H9 (cell line): ENCODE results near the gene BHLHE41. TPM values are rescaled to one million over a fixed set of nuclear protein-coding genes. Genes with fewer than 3 reads are reported as not detected.

ENCODE experiments used
- DNase-seq: peaks from one replicate; pipeline ENCODE4 v3.0.0-alpha.2; 2017
- H2AFZ ChIP-seq: one replicate; pipeline ENCODE4 v1.6.1; 2013; ENCODE audit warnings: mild to moderate bottlenecking, low read length, control low read depth, moderate library complexity
- H2AK5ac ChIP-seq: 2 replicates; pipeline ENCODE4 v1.6.1; 2013; ENCODE audit warnings: low read length, control low read depth, mixed read lengths; ENCODE audit not compliant: insufficient read length
- H2BK120ac ChIP-seq: one replicate; pipeline ENCODE4 v1.6.1; 2013; ENCODE audit warnings: low read depth, mild to moderate bottlenecking, low read length, control low read depth, inconsistent platforms; ENCODE audit not compliant: poor library complexity, severe bottlenecking
- H2BK12ac ChIP-seq: 2 replicates; pipeline ENCODE4 v1.6.1; 2013; ENCODE audit warnings: low read length, control low read depth, mixed read lengths, low read depth; ENCODE audit not compliant: insufficient read length
- H2BK15ac ChIP-seq: 2 replicates; pipeline ENCODE4 v1.6.1; 2013; ENCODE audit warnings: low read depth, low read length, control low read depth
- H2BK20ac ChIP-seq: one replicate; pipeline ENCODE4 v1.6.1; 2013; ENCODE audit warnings: low read depth, mild to moderate bottlenecking, low read length, control low read depth, inconsistent platforms; ENCODE audit not compliant: poor library complexity, severe bottlenecking
- H2BK5ac ChIP-seq: 2 replicates; pipeline ENCODE4 v1.6.1; 2013; ENCODE audit warnings: low read length, control low read depth, mixed read lengths; ENCODE audit not compliant: insufficient read length
- H3K14ac ChIP-seq: 2 replicates; pipeline ENCODE4 v1.6.1; 2013; ENCODE audit warnings: low read length, control low read depth; ENCODE audit not compliant: insufficient read depth
- H3K18ac ChIP-seq: 2 replicates; pipeline ENCODE4 v1.6.1; 2013; ENCODE audit warnings: low read depth, mild to moderate bottlenecking, mixed read lengths, low read length, control low read depth; ENCODE audit not compliant: insufficient read length
- H3K23ac ChIP-seq: 2 replicates; pipeline ENCODE4 v1.6.1; 2013; ENCODE audit warnings: low read length, control low read depth, mixed read lengths, low read depth; ENCODE audit not compliant: insufficient read length
- H3K23me2 ChIP-seq: 2 replicates; pipeline ENCODE4 v1.6.1; 2013; ENCODE audit warnings: low read depth, mild to moderate bottlenecking, mixed read lengths, low read length, control low read depth; ENCODE audit not compliant: insufficient read length, poor library complexity, severe bottlenecking
- H3K27ac ChIP-seq: 2 replicates; pipeline ENCODE4 v1.5.1; 2013; ENCODE audit warnings: low read length, control low read depth, mixed read lengths, low read depth; ENCODE audit not compliant: insufficient read length
- H3K27me3 ChIP-seq: 2 replicates; pipeline ENCODE4 v1.6.1; 2013; ENCODE audit warnings: low read length, control low read depth, inconsistent platforms; ENCODE audit not compliant: insufficient read depth
- H3K4ac ChIP-seq: 2 replicates; pipeline ENCODE4 v1.6.1; 2013; ENCODE audit warnings: low read depth, mild to moderate bottlenecking, control low read depth, inconsistent platforms, low read length, moderate library complexity
- H3K4me1 ChIP-seq: 2 replicates; pipeline ENCODE4 v1.6.1; 2013; ENCODE audit warnings: low read length, control low read depth, inconsistent platforms; ENCODE audit not compliant: insufficient read depth
- H3K4me2 ChIP-seq: 2 replicates; pipeline ENCODE4 v1.6.1; 2013; ENCODE audit warnings: low read length, control low read depth, mixed read lengths; ENCODE audit not compliant: insufficient read length, insufficient read depth
- H3K56ac ChIP-seq: 2 replicates; pipeline ENCODE4 v1.6.1; 2013; ENCODE audit warnings: low read depth, mild to moderate bottlenecking, mixed read lengths, low read length, control low read depth; ENCODE audit not compliant: insufficient read length
- H3K79me1 ChIP-seq: 2 replicates; pipeline ENCODE4 v1.6.1; 2013; ENCODE audit warnings: low read depth, mild to moderate bottlenecking, moderate library complexity, low read length, control low read depth, inconsistent platforms; ENCODE audit not compliant: insufficient read depth, poor library complexity, severe bottlenecking
- H3K79me2 ChIP-seq: 2 replicates; pipeline ENCODE4 v1.6.1; 2013; ENCODE audit warnings: low read length, control low read depth, inconsistent platforms; ENCODE audit not compliant: insufficient read depth
- H3K9ac ChIP-seq: 2 replicates; pipeline ENCODE4 v1.6.1; 2013; ENCODE audit warnings: low read length, control low read depth, mixed read lengths; ENCODE audit not compliant: insufficient read length; ENCODE audit errors: extremely low read depth
- H3K9me3 ChIP-seq: one replicate; pipeline ENCODE4 v1.6.1; 2013; ENCODE audit warnings: low read depth, low read length, inconsistent platforms; ENCODE audit not compliant: control insufficient read depth
- H3T11ph ChIP-seq: one replicate; pipeline ENCODE4 v1.6.1; 2013; ENCODE audit warnings: mild to moderate bottlenecking, low read length, control low read depth, inconsistent platforms
- H4K20me1 ChIP-seq: one replicate; pipeline ENCODE4 v1.6.1; 2013; ENCODE audit not compliant: control insufficient read depth, insufficient read length, insufficient read depth
- H4K5ac ChIP-seq: 2 replicates; pipeline ENCODE4 v1.6.1; 2013; ENCODE audit warnings: low read depth, mild to moderate bottlenecking, mixed read lengths, low read length, control low read depth; ENCODE audit not compliant: insufficient read length
- H4K8ac ChIP-seq: replicated peaks from 2 replicates; pipeline ENCODE4 v1.6.1; 2013; ENCODE audit warnings: low read length, control low read depth, mixed read lengths, low read depth; ENCODE audit not compliant: insufficient read length
- H4K91ac ChIP-seq: 2 replicates; pipeline ENCODE4 v1.6.1; 2013; ENCODE audit warnings: low read depth, mild to moderate bottlenecking, moderate library complexity, mixed read lengths, low read length, control low read depth; ENCODE audit not compliant: insufficient read length
- H3K27ac Mint-ChIP-seq, 3 experiments: 2 replicates in 2 of 3; 3 replicates in 1 of 3; pipeline ENCODE4 v1.8.0; 2020 to 2021; ENCODE audit warnings: mixed read lengths in 3 of 3, mild to moderate bottlenecking in 1 of 3, moderate library complexity in 1 of 3
- H3K27me3 Mint-ChIP-seq: 2 replicates; pipeline ENCODE4 v1.8.0; 2021; ENCODE audit warnings: low read depth, mild to moderate bottlenecking, moderate library complexity, mixed read lengths
- H3K36me3 Mint-ChIP-seq, 3 experiments: 2 replicates in 2 of 3; 3 replicates in 1 of 3; pipeline ENCODE4 v1.8.0; 2020 to 2021; ENCODE audit warnings: low read depth in 3 of 3, mixed read lengths in 3 of 3; ENCODE audit not compliant: insufficient read depth in 1 of 3
- H3K4me1 Mint-ChIP-seq, 2 experiments: 2 replicates each; pipeline ENCODE4 v1.8.0; 2020; ENCODE audit warnings: mixed read lengths in 2 of 2
- H3K4me3 Mint-ChIP-seq, 2 experiments: 2 replicates in 1 of 2; 3 replicates in 1 of 2; pipeline ENCODE4 v1.8.0; 2020 to 2021; ENCODE audit warnings: mild to moderate bottlenecking in 2 of 2, mixed read lengths in 2 of 2, moderate library complexity in 1 of 2
- H3K9me3 Mint-ChIP-seq, 2 experiments: 2 replicates in 1 of 2; 3 replicates in 1 of 2; pipeline ENCODE4 v1.8.0; 2020; ENCODE audit warnings: mild to moderate bottlenecking in 2 of 2, mixed read lengths in 2 of 2, moderate library complexity in 1 of 2
- WGBS: extraction: QIAGEN DNeasy Blood & Tissue Kit; methylation state at CpG from one replicate; pipeline ENCODE4 v1.1.7; 2013; ENCODE audit warnings: missing lambda C conversion rate, low lambda C conversion rate, mixed read lengths; ENCODE audit not compliant: insufficient read length; ENCODE audit errors: extremely low coverage; 5-methylcytosine and 5-hydroxymethylcytosine counted together
- total RNA-seq: library from RNA; stranded (reverse); gene quantifications from 2 replicates; pipeline ENCODE4 v1.2.1, GENCODE V29; 2021
- TF ChIP-seq, protein P1 (sequence below): fragments of 200-600 bp; sonication (generic); conservative IDR thresholded peaks from 3 replicates; pipeline ENCODE4 v1.8.0; 2021; ENCODE audit warnings: antibody characterized with exemption, mild to moderate bottlenecking

BHLHE41 gene
- total RNA-seq, 1 experiment from 2014 or later, result 0.33 TPM

DNA sequence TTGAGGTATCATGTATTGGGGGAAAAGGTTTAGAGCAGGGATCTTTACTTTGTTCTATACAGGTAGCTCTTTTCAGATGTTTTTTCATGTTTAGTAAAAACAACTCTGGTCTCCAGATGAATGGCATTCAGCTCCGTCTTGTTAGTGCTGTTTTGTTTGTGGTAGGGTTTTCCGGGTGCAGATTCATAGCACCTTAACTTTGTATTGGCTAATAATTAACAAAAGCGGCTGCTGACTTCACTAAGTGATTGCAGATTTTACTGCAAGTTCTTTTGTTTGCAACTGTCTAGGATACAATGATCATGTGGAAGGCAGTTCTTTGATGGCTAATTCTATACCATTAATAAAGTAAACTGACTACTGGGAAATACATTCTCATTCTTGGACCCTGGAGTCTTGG, 32.2 kb upstream of the BHLHE41 start:
- H3K4me3 Mint-ChIP-seq, result no peak overlapping the region
- H3K4me1 Mint-ChIP-seq, result peaks cover 12 to 24% of the 10 kb centered on the region in 2 experiments
- H3K36me3 Mint-ChIP-seq, result no peaks in the 10 kb centered on the region
- Histone ChIP-seq H2BK5ac (no peak overlapping the region), H3T11ph (no peak overlapping the region), H2AFZ (no peak overlapping the region), H3K9me3 (no peaks in the 10 kb centered on the region), H3K79me1 (no peaks in the 10 kb centered on the region), H3K79me2 (no peaks in the 10 kb centered on the region), H4K8ac (no peak overlapping the region), H2BK15ac (no peak overlapping the region), H3K4me2 (no peak overlapping the region), H3K18ac (no peak overlapping the region), H2BK20ac (no peak overlapping the region), H3K27ac (no peak overlapping the region), H3K27me3 (no peaks in the 10 kb centered on the region), H3K9ac (no peak overlapping the region), H2BK120ac (no peak overlapping the region), H3K14ac (no peak overlapping the region), H3K4ac (no peak overlapping the region), H4K5ac (no peak overlapping the region), H4K91ac (no peak overlapping the region), H4K20me1 (no peaks in the 10 kb centered on the region), H3K56ac (no peak overlapping the region), H2BK12ac (no peak overlapping the region), H2AK5ac (no peak overlapping the region), H3K23me2 (no peaks in the 10 kb centered on the region), H3K4me1 (no peaks in the 10 kb centered on the region), H3K23ac (no peak overlapping the region)
- DNase-seq, result no peak
- TF ChIP-seq, protein P1, sequence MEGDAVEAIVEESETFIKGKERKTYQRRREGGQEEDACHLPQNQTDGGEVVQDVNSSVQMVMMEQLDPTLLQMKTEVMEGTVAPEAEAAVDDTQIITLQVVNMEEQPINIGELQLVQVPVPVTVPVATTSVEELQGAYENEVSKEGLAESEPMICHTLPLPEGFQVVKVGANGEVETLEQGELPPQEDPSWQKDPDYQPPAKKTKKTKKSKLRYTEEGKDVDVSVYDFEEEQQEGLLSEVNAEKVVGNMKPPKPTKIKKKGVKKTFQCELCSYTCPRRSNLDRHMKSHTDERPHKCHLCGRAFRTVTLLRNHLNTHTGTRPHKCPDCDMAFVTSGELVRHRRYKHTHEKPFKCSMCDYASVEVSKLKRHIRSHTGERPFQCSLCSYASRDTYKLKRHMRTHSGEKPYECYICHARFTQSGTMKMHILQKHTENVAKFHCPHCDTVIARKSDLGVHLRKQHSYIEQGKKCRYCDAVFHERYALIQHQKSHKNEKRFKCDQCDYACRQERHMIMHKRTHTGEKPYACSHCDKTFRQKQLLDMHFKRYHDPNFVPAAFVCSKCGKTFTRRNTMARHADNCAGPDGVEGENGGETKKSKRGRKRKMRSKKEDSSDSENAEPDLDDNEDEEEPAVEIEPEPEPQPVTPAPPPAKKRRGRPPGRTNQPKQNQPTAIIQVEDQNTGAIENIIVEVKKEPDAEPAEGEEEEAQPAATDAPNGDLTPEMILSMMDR, result no peak
- WGBS, result no CpG with 5 or more reads among the region's 3 CpGs
- H3K9me3 Mint-ChIP-seq, result no peaks in the 10 kb centered on the region
- no peak overlapping the region for H3K27ac Mint-ChIP-seq
- no peaks in the 10 kb centered on the region for H3K27me3 Mint-ChIP-seq
